ENCODE measurements around the gene ACO1. TPM values are rescaled to one million over a fixed set of nuclear protein-coding genes. Genes with fewer than 3 reads are reported as not detected.

ACO1 gene
- polyA plus RNA-seq, 1 donor from 2014 or later: 16.5 TPM

DNA sequence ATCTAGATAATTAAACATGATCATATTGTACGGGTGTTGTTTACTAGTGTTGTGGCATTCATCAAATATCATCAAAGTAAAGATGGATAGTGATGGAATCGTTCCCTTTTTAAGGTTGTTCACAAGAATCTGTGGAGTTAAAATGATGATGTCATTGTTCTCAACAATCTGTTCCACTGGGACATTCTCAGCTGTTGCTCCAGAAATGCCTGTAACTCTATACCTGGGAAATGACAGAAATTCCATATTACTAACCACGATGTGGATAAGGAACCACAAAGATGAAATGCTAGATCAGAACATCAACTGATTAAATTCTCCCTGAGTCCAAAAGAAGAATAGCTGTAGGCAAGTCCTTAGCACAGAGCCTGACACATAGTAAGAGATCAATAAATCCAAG is 103.5 kb downstream of the ACO1 start:
- H3K27ac ChIP-seq (ENCODE audit: low read length): no peak overlapping the region
- TF ChIP-seq EP300 (conservative IDR thresholded peaks at IDR 0.05; ENCODE audit: poor library complexity, severe bottlenecking) (no peak), SMC3 (conservative IDR thresholded peaks at IDR 0.05; ENCODE audit: poor library complexity) (no peak), EZH2 (IDR thresholded peaks at IDR 0.05; ENCODE audit: borderline replicate concordance, insufficient read depth, low read length, poor library complexity, severe bottlenecking) (no peak), MXI1 (conservative IDR thresholded peaks at IDR 0.05; ENCODE audit: poor library complexity, severe bottlenecking) (no peak), POLR2AphosphoS5 (IDR thresholded peaks at IDR 0.05) (no peak), REST (IDR thresholded peaks at IDR 0.05; ENCODE audit: borderline replicate concordance) (no peak), TAF1 (IDR thresholded peaks at IDR 0.05; ENCODE audit: low read depth) (no peak), CTCF (IDR thresholded peaks at IDR 0.05; ENCODE audit: poor library complexity, severe bottlenecking) (no peak), RAD21 (conservative IDR thresholded peaks at IDR 0.05) (no peak)

GRCh38 chr9:32490601-32491000 is 106.2 kb downstream of the ACO1 start:
- no peak overlapping the region for H2AFZ ChIP-seq (ENCODE audit: low read depth, low read length)
- TF ChIP-seq POLR2AphosphoS5 (IDR thresholded peaks at IDR 0.05) (no peak), CTCF (IDR thresholded peaks at IDR 0.05; ENCODE audit: poor library complexity, severe bottlenecking) (no peak), RAD21 (conservative IDR thresholded peaks at IDR 0.05) (no peak), REST (IDR thresholded peaks at IDR 0.05; ENCODE audit: borderline replicate concordance) (no peak), EP300 (conservative IDR thresholded peaks at IDR 0.05; ENCODE audit: poor library complexity, severe bottlenecking) (no peak)
- H3K27ac ChIP-seq (ENCODE audit: low read length): no peak overlapping the region
- H4K20me1 ChIP-seq (ENCODE audit: insufficient read depth): no peaks in the 10 kb centered on the region
- no peaks in the 10 kb centered on the region for H3K27me3 ChIP-seq (ENCODE audit: insufficient read depth, low read depth, low read length)
- no peaks in the 10 kb centered on the region for H3K9me2 ChIP-seq (ENCODE audit: insufficient read depth, low read length)
- no peaks in the 10 kb centered on the region for H3K9me3 ChIP-seq (ENCODE audit: low read length)
- H3F3A ChIP-seq (ENCODE audit: insufficient read depth, low read length, poor library complexity, severe bottlenecking): no peaks in the 10 kb centered on the region
- no peak overlapping the region for H3K4me2 ChIP-seq (ENCODE audit: low read length)
- H3K4me3 ChIP-seq (ENCODE audit: low read length): no peak overlapping the region
- H3K9ac ChIP-seq (ENCODE audit: low read length): no peak overlapping the region
- no peaks in the 10 kb centered on the region for H3K36me3 ChIP-seq (ENCODE audit: insufficient read depth, low read length)
- no peaks in the 10 kb centered on the region for H3K79me2 ChIP-seq (replicated peaks; ENCODE audit: insufficient read depth, low read length)

More for the DNA sequence above, 103.5 kb downstream of the ACO1 start:
- Histone ChIP-seq H2AFZ (ENCODE audit: low read depth, low read length) (no peak overlapping the region), H3F3A (ENCODE audit: insufficient read depth, low read length, poor library complexity, severe bottlenecking) (no peaks in the 10 kb centered on the region), H3K9me2 (ENCODE audit: insufficient read depth, low read length) (no peaks in the 10 kb centered on the region), H3K4me3 (ENCODE audit: low read length) (no peak overlapping the region), H3K9ac (ENCODE audit: low read length) (no peak overlapping the region), H3K9me3 (ENCODE audit: low read length) (no peaks in the 10 kb centered on the region), H3K36me3 (ENCODE audit: insufficient read depth, low read length) (no peaks in the 10 kb centered on the region), H3K27me3 (ENCODE audit: insufficient read depth, low read depth, low read length) (no peaks in the 10 kb centered on the region), H3K79me2 (replicated peaks; ENCODE audit: insufficient read depth, low read length) (no peaks in the 10 kb centered on the region), H3K4me2 (ENCODE audit: low read length) (no peak overlapping the region), H4K20me1 (ENCODE audit: insufficient read depth) (no peaks in the 10 kb centered on the region)

Measured in neural cell (in vitro differentiated cells).